Epithelial cell of prostate (primary cell): ENCODE results near the gene LEAP2.

Source experiments
- DNase-seq: peaks from one replicate; pipeline ENCODE4 v3.0.0-alpha.2; 2011; ENCODE audit warnings: low read depth, low spot score
- H3K27ac ChIP-seq: fragments of 450-650 bp; 2 replicates; pipeline ENCODE4 v1.5.1; 2017; ENCODE audit warnings: mild to moderate bottlenecking

The LEAP2 gene

DNA sequence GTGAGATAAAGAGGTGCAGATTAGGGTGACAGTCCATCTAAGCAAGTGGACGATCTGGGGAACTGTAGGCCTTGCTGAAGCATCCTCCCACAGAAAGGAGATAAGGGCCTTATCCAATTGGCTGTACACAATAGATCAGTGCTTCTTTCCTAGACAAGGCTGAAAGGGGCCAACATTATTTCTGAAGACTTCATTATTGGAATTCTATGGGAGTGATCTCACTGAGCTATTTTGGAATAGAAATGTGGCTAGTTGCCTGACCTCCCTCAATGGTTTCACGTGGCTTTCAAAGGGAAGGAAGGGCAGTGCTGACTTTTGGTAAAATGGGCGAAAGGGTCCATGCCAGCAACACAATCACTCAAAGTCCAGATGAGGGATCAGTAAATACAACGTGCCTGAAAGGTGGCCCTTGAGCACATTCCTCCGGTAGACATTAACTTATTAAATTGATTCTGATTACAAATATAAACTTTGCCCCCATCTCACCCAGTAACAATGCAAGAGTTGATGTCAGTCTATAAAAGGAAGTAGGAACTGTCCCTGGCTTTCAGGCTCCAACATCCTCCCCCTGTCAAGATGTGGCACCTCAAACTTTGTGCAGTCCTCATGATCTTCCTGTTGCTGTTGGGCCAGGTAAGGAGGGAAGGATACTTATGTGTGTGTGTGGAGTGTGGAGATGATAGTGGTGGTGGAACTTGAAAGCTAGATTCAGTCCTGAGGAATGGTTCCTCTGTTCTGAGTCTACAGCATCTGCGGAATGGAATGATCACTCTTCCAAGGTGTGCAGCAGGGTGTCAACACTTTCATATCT, at the start of gene LEAP2:
Gene LEAP2 (plus strand): TSS at position 550 of the 811 bp plus-strand sequence. CDS start 27 bp downstream, at position 577.
- no peak for DNase-seq
- H3K27ac ChIP-seq: no peak within 1 kb of the TSS

- no peak for DNase-seq
Observed at GRCh38 chr5:132824426-132824825, 49.0 kb upstream of the LEAP2 start.

GRCh38 chr5:132825033-132825833, 48.2 kb upstream of the LEAP2 start:
- no peak for DNase-seq
- no peak overlapping the region for H3K27ac ChIP-seq

More at GRCh38 chr5:132824426-132824825, 49.0 kb upstream of the LEAP2 start:
- H3K27ac ChIP-seq: no peak overlapping the region

DNA sequence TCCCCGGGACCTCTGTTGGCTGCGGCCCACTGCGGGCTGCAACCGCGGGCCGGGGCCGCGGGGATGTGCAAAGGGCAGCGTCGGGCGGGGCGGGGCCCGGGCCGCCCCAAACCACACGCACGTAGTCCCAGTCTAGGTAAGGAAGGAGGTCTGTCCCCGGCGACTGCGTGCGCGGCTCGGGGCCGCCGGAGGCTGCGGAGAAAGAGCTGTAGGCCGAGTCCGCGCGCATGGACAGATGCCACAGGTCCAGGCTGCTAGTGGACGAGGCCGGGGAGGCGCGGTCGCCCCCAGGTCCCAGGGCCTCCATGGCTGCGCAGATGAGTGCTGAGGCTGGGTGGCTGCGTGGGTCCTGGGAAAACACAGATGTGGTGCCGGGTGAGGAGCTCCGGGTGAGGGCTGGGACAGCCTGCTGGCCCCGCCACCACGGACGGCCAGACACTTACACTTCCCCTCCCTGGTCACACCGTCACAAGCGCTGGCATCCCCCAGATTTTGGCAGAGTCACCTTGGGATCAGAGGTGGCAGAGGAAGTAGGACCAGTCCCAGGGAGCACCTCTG, 47.6 kb upstream of the LEAP2 start:
- no peak overlapping the region for H3K27ac ChIP-seq
- DNase-seq: no peak

- H3K27ac ChIP-seq: no peak overlapping the region
- no peak for DNase-seq
Observed at GRCh38 chr5:132826424-132827082, 46.9 kb upstream of the LEAP2 start.

GRCh38 chr5:132827943-132828673, 45.4 kb upstream of the LEAP2 start:
- H3K27ac ChIP-seq: no peak overlapping the region
- DNase-seq: no peak

DNA sequence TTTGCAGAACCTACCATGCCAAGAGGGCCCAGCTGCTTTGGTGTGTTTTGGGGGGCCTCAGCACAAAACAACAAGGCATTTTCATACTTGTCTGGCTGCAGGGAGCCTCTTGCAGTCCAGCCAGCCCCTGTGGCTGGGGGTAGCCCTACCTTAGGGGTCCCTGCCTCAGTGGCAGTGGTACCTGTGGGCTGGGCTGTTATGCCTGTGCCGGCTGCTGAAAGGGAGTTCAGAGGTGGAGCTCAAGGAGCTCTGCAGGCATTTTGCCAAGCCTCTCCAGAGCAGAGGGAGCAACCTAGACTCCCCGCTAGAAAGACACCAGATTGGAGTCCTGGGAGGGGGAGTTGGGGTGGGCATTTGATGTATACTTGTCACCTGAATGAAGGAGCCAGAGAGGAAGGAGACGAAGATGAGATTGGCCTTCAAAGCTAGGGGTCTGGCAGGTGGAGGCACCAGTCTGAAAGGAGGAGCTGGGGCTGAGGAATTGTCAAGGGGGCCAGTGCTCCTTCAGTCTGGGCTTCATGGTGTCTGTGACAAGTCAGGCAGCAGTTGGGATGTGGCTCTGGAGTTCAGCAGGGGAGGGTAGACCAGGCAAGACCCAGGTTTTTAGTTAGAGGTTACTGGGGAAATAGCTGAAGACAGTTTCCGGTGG, 44.5 kb upstream of the LEAP2 start:
- no peak overlapping the region for H3K27ac ChIP-seq
- no peak for DNase-seq

GRCh38 chr5:132829742-132830435, 43.6 kb upstream of the LEAP2 start:
- no peak overlapping the region for H3K27ac ChIP-seq
- DNase-seq: no peak

DNA sequence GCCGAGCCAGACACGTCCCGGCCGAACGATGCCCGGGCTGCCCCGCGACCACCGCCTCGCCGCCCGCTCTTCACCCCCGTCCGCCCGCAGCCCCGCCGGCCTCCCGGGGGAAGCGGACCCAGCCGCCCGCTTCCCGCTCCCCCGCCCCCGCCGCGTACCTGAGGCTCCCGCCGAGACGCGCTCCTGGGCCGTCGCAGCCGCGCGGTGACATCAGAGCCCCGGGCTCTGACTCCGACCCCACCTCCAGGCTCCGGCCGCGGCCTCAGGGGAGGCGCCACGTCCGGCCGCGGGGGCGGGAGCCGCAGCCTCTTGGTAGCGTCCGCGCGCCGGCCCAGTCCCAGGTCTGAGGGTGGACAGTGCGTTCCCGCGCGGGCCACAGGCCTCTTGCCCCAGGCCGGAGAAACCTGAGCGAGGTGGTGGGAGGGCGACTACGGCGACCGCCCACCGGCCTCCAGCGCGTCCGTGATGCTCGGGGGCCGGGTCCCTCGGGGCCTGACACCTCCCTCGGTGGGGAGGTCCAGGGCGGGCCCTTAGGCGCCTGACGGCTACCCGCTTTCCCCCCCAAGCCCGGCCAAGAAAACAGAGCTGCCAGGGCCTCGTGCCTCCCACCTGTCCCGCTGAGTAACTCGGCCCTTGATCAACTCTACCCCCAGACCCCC, 42.9 kb upstream of the LEAP2 start, which contains the start of gene SHROOM1:
Gene SHROOM1 (minus strand): TSS at position 212 of the 659 bp plus-strand sequence. CDS start 4,507 bp downstream, outside the sequence.
- no peak within 1 kb of the TSS for H3K27ac ChIP-seq
- DNase-seq: no peak

- no peak overlapping the region for H3K27ac ChIP-seq
- no peak for DNase-seq
Observed at GRCh38 chr5:132831095-132831860, 42.2 kb upstream of the LEAP2 start.

DNA sequence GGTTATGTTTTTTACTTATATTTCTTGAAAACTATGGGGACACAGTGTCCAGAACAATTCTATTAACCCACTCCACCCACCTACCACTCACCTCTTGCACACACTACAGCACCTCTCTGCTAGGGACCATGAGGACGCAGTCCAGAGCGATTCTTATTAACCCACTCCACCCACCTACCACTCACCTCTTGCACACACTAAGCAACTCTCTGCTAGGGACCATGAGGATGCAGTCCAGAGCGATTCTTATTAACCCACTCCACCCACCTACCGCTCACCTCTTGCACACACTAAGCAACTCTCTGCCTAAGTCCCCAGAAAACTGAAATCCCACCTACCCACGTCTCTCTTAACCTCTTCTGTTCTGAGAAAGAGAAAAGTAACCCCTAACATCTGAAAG, 40.9 kb upstream of the LEAP2 start:
- no peak overlapping the region for H3K27ac ChIP-seq
- DNase-seq: no peak

GRCh38 chr5:132834057-132834456, 39.4 kb upstream of the LEAP2 start:
- DNase-seq: no peak
- no peak overlapping the region for H3K27ac ChIP-seq

DNA sequence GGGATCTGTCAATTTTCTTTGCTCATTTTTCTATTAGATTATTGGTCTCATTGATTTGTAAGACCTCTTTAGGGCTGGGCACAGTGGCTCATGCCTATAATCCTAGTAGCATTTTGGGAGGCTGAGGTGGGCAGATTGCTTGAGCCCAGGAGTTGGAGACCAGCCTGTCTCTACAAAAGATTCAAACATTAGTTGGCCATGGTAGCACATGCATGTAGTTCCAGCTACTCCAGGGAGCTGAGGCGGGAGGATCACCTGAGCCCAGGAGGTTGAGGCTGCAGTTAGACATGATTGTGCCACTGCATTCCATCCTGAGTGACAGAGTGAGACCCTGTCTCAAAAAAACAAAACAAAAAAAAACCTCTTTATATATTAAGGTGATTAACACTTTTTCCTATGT, 36.6 kb upstream of the LEAP2 start:
- no peak overlapping the region for H3K27ac ChIP-seq
- no peak for DNase-seq

- DNase-seq: no peak
- no peak overlapping the region for H3K27ac ChIP-seq
Observed at GRCh38 chr5:132837868-132838267, 35.6 kb upstream of the LEAP2 start.

DNA sequence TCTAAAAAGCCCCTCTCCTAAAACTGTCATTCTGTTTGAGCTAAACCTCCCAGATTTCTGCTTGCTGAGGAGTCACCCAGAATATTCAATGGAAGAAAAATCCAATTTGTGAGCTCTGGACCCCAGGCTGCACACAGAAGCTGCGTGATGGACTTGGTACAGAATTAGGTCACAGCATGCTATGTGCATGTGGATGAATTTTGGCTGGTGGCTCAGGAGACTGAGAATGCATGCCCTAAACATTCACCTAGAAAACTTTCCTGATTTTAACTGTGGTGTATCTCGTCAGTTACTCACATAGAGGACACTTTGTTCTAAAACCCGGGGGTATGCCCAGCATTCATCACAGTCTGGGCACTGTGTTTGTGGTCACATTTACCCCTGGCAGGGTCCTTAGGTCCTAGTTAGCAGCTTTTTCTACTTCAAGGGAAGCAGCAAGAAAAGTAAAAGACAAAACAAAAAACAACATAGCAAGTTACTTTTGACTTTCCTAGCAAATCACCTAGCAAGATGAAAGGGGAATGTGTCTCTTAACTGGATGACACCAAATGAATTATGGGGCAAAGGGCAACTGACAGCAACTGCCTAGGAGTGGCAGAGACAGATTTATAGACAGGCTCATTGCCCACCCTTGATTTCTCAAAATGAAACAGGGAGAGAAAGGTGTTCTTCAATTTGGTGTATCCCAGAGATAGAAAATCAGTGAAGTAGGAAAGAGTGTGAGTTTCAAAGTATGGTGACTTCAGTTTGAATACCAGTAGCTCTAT, 34.8 kb upstream of the LEAP2 start:
- DNase-seq: no peak
- H3K27ac ChIP-seq: peak overlapping the region; percentile 78

DNA sequence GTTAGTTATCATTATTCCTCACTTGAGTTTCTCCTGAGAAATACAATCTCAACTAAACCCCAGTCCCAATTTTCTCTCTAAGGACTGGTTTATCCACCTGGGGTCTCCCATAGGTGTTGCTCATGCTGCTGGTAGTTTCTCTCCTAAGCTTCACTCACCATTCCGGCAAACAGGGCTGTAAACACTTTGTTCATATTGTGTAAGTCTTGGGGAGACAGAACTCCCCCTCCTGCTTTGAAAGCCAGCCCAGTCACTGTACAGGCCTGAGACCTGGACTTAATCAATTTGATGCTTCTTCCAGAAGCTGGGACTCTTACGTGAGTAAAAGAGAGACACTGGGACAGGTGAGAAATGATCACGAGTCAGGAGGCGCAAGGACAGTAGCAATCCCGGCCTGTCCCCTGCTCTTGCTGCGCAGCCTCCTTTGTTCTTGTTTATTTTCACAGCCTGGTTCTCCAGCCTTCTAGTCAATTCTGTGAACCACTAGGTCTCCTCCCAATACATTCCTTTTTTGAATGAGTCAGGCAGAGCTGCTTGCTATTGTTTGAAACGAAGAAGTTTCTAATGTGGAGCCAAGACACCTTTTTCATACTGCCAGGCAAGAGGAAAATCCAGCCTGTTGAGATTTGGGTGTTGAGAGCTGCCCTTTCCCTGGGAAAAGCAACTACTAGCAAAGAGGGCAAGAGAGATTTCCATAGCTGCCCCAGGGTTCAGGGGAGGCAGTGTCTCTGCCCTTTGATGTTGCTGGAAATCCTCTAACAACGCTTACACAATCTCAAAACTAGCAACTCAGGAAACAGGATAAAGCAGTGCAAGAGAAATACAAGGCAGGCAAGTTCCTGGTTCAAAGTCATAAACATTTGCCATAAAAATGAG, 33.8 kb upstream of the LEAP2 start:
- peak overlapping the region; percentile 78 for H3K27ac ChIP-seq
- DNase-seq: peak; percentile 53
